Activated CD4-positive, alpha-beta memory T cell treated with anti-CD3 and anti-CD28 coated beads for 36 hours (primary cell): ENCODE results near the gene GCNT2. TPM values are rescaled to one million over a fixed set of nuclear protein-coding genes. Genes with fewer than 3 reads are reported as not detected.
"Not testable (repeated sequence)": the region's sequence is repeated elsewhere in the genome, so short reads cannot be mapped to it uniquely, and the experiment has no call there.

ENCODE experiments used
- CTCF ChIA-PET: fragments of 350-600 bp; sonication (Branson Sonifier 250); formaldehyde crosslinking; loops from one replicate; lab custom pipeline; 2021; ENCODE audit warnings: antibody characterized with exemption, inconsistent platforms; lab: Charles Lee
- POLR2A ChIA-PET: fragments of 350-600 bp; sonication (Branson Sonifier 250); formaldehyde crosslinking; loops from one replicate; lab custom pipeline; 2021; ENCODE audit warnings: antibody characterized with exemption; lab: Charles Lee
- DNase-seq: peaks from one replicate; pipeline ENCODE4 v3.0.0-alpha.2; 2020
- H3K27ac Mint-ChIP-seq: one replicate; pipeline ENCODE4 v1.8.0; 2021; ENCODE audit warnings: mixed read lengths
- H3K27me3 Mint-ChIP-seq: one replicate; pipeline ENCODE4 v1.8.0; 2021; ENCODE audit warnings: mixed read lengths
- H3K36me3 Mint-ChIP-seq: one replicate; pipeline ENCODE4 v1.8.0; 2021; ENCODE audit warnings: mixed read lengths
- H3K4me1 Mint-ChIP-seq: one replicate; pipeline ENCODE4 v1.8.0; 2021; ENCODE audit warnings: low read depth, mixed read lengths
- H3K4me3 Mint-ChIP-seq: one replicate; pipeline ENCODE4 v1.8.0; 2021; ENCODE audit warnings: mild to moderate bottlenecking, mixed read lengths
- H3K9me3 Mint-ChIP-seq: one replicate; pipeline ENCODE4 v1.8.0; 2021; ENCODE audit warnings: mixed read lengths
- intact Hi-C: fragments of 100-400 bp; cut with micrococcal nuclease; formaldehyde crosslinking; loops from one replicate; pipeline ENCODE4 v1.15.1; 2023
- total RNA-seq, 2 experiments: library from RNA; stranded (reverse); gene quantifications; one replicate each; pipeline ENCODE4 v1.2.3, GENCODE V29; 2021

The GCNT2 gene
- total RNA-seq, 2 experiments from 2014 or later: 1.4 to 1.5 TPM

DNA sequence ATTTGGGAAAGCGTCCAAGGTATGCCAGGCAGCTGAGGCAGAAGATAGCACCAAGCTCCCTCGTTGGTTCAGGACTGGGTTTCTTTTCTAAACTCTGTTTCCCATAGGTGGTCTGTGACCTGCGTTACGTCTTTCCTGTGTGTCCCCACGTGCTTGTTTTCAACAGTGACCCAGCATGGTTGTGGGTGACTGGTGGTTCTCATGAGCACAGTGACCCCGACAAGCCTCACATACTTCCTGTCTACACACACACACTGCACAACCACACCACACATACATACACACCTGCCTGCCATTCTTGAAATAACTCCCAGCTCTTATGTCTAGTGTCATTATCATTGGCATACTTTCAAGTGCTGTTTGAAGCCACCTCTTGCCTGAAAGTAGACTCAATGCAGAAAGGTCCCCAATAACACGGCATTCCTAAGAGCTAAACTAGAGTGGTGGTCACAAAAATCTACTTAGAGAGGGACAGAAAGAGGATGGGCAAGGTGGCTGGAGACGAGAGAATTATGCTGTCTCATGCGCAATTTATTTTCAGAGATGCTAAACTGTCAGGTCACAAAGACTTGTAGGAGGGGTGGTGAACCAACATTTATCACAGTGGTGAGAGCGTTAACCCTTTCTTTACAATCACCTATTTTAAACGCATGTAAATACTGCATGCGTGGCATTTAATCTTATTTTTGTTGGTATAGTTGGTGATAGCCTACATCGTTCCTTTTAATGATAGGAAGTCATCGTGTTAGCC is 66.7 kb downstream of the GCNT2 start:
- H3K36me3 Mint-ChIP-seq: no peaks in the 10 kb centered on the region
- no peak for DNase-seq
- peaks cover 5% of the 10 kb centered on the region for H3K4me1 Mint-ChIP-seq
- POLR2A ChIA-PET: no interaction called here
- intact Hi-C loops: no loop called here
- no peak overlapping the region for H3K27ac Mint-ChIP-seq
- H3K9me3 Mint-ChIP-seq: no peaks in the 10 kb centered on the region
- CTCF ChIA-PET: no interaction called here
- no peaks in the 10 kb centered on the region for H3K27me3 Mint-ChIP-seq
- H3K4me3 Mint-ChIP-seq: no peak overlapping the region

- ChIA-PET POLR2A (no interaction called here), CTCF (no interaction called here)
- Mint-ChIP-seq H3K9me3 (no peaks in the 10 kb centered on the region), H3K36me3 (no peaks in the 10 kb centered on the region), H3K4me1 (no peaks in the 10 kb centered on the region), H3K4me3 (no peak overlapping the region), H3K27me3 (no peaks in the 10 kb centered on the region), H3K27ac (no peak overlapping the region)
- intact Hi-C loops: no loop called here
- no peak for DNase-seq
Measured at GRCh38 chr6:10588562-10589428, 67.6 kb downstream of the GCNT2 start.

- CTCF ChIA-PET: no interaction called here
- POLR2A ChIA-PET: interaction anchor here (0.6 kb wide), 1 partner anchor 508 kb away, joined by 3 read pairs; no protein-coding TSS in a partner anchor
- no peaks in the 10 kb centered on the region for H3K9me3 Mint-ChIP-seq
- no peaks in the 10 kb centered on the region for H3K27me3 Mint-ChIP-seq
- H3K36me3 Mint-ChIP-seq: no peaks in the 10 kb centered on the region
- no peak for DNase-seq
- intact Hi-C loops: no loop called here
- H3K27ac Mint-ChIP-seq: no peak overlapping the region
- no peak overlapping the region for H3K4me3 Mint-ChIP-seq
- H3K4me1 Mint-ChIP-seq: no peaks in the 10 kb centered on the region
Measured at GRCh38 chr6:10589429-10589727, 68.2 kb downstream of the GCNT2 start.

DNA sequence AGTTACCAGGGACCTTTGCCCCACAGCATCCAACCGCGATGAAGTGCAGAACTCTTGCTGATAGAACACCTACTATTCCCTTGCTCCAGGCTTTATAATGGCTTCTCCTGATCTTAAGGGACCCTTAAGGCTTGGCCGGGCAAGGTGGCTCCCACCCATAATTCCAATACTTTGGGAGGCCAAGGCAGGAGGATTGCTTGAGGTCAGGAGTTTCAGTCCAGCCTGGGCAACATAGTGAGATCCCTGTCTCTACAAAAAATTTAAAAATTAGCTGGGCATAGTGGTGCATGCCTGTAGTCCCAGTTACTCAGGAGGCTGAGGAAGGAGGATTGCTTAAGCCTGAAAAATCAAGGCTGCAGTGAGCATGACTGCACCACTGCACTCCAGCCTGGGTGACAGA is 68.8 kb downstream of the GCNT2 start:
- intact Hi-C loops: no loop called here
- ChIA-PET CTCF (no interaction called here), POLR2A (interaction anchor here (0.6 kb wide), 1 partner anchor 508 kb away, joined by 3 read pairs; no protein-coding TSS in a partner anchor)
- H3K4me3 Mint-ChIP-seq: no peak overlapping the region
- H3K27ac Mint-ChIP-seq: no peak overlapping the region
- no peak for DNase-seq
- no peaks in the 10 kb centered on the region for H3K9me3 Mint-ChIP-seq
- no peaks in the 10 kb centered on the region for H3K27me3 Mint-ChIP-seq
- no peaks in the 10 kb centered on the region for H3K4me1 Mint-ChIP-seq
- H3K36me3 Mint-ChIP-seq: no peaks in the 10 kb centered on the region

GRCh38 chr6:10591422-10592160 is 70.4 kb downstream of the GCNT2 start:
- H3K4me3 Mint-ChIP-seq: no peak overlapping the region
- H3K27me3 Mint-ChIP-seq: no peaks in the 10 kb centered on the region
- peaks cover 3% of the 10 kb centered on the region for H3K4me1 Mint-ChIP-seq
- ChIA-PET CTCF (no interaction called here), POLR2A (no interaction called here)
- H3K9me3 Mint-ChIP-seq: no peaks in the 10 kb centered on the region
- DNase-seq: no peak
- H3K36me3 Mint-ChIP-seq: no peaks in the 10 kb centered on the region
- intact Hi-C loops: no loop called here
- H3K27ac Mint-ChIP-seq: no peak overlapping the region

- no peaks in the 10 kb centered on the region for H3K9me3 Mint-ChIP-seq
- H3K36me3 Mint-ChIP-seq: no peaks in the 10 kb centered on the region
- no peak overlapping the region for H3K27ac Mint-ChIP-seq
- H3K4me3 Mint-ChIP-seq: no peak overlapping the region
- ChIA-PET CTCF (no interaction called here), POLR2A (no interaction called here)
- intact Hi-C loops: no loop called here
- peaks cover 3% of the 10 kb centered on the region for H3K4me1 Mint-ChIP-seq
- DNase-seq: peak; percentile 9
- no peaks in the 10 kb centered on the region for H3K27me3 Mint-ChIP-seq
Measured at GRCh38 chr6:10595731-10596664, 74.8 kb downstream of the GCNT2 start.

DNA sequence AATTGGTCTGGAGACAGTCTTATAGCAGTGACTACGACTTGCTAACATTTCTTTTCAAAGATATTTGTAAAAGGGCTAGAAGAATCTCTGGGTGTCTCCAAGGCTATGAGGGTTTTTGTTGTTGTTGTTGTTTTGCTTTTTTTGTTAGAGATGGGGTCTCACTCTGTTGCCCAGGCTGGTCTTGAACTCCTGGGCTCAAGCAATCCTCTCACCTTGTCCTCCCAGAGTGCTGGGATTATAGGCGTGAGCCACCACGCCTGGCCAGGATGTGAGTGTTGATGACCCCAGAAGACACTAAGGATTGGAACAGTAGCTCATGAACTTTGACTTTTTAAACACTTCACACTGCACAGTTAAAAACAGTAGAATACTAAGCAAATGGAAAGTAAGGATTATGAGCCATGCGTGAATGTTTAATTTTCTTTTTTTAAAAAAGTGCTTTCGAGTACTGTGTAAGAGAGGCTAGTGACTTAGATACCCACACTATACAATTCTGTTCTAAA is 76.4 kb downstream of the GCNT2 start:
- H3K9me3 Mint-ChIP-seq: no peaks in the 10 kb centered on the region
- intact Hi-C loops: no loop called here
- no peaks in the 10 kb centered on the region for H3K27me3 Mint-ChIP-seq
- ChIA-PET POLR2A (no interaction called here), CTCF (no interaction called here)
- no peaks in the 10 kb centered on the region for H3K36me3 Mint-ChIP-seq
- no peak overlapping the region for H3K27ac Mint-ChIP-seq
- peaks cover 3% of the 10 kb centered on the region for H3K4me1 Mint-ChIP-seq
- no peak overlapping the region for H3K4me3 Mint-ChIP-seq
- DNase-seq: no peak

GRCh38 chr6:10598084-10598960 is 77.2 kb downstream of the GCNT2 start:
- H3K4me3 Mint-ChIP-seq: no peak overlapping the region
- DNase-seq: no peak

GRCh38 chr6:10599046-10599445 is 77.9 kb downstream of the GCNT2 start:
- H3K4me1 Mint-ChIP-seq: peaks cover 3% of the 10 kb centered on the region
- no peak for DNase-seq
- ChIA-PET CTCF (no interaction called here), POLR2A (interaction anchor here (0.6 kb wide), 1 partner anchor 35 kb away, joined by 3 read pairs; no protein-coding TSS in a partner anchor)
- H3K27ac Mint-ChIP-seq: no peak overlapping the region
- intact Hi-C loops: no loop called here
- H3K36me3 Mint-ChIP-seq: no peaks in the 10 kb centered on the region
- no peaks in the 10 kb centered on the region for H3K27me3 Mint-ChIP-seq
- no peak overlapping the region for H3K4me3 Mint-ChIP-seq
- no peaks in the 10 kb centered on the region for H3K9me3 Mint-ChIP-seq

More at GRCh38 chr6:10598084-10598960, 77.2 kb downstream of the GCNT2 start:
- Mint-ChIP-seq H3K27ac (no peak overlapping the region), H3K36me3 (no peaks in the 10 kb centered on the region), H3K9me3 (no peaks in the 10 kb centered on the region), H3K27me3 (no peaks in the 10 kb centered on the region), H3K4me1 (peaks cover 3% of the 10 kb centered on the region)
- ChIA-PET CTCF (no interaction called here), POLR2A (interaction anchor here (0.6 kb wide), 1 partner anchor 34 kb away, joined by 3 read pairs; no protein-coding TSS in a partner anchor)
- intact Hi-C loops: no loop called here

GRCh38 chr6:10600681-10601080 is 79.5 kb downstream of the GCNT2 start:
- H3K27ac Mint-ChIP-seq, CTCF ChIA-PET, intact Hi-C loops, DNase-seq, H3K4me3 Mint-ChIP-seq, H3K4me1 Mint-ChIP-seq, H3K27me3 Mint-ChIP-seq, H3K9me3 Mint-ChIP-seq, POLR2A ChIA-PET, H3K36me3 Mint-ChIP-seq: not testable (repeated sequence)
